SK-N-SH (cell line): Measurements from ENCODE around the gene MBD6.

Experiments
- CHD2 ChIP-seq: fragments of 150-350 bp; IDR thresholded peaks from 2 replicates; pipeline ENCODE4 v1.6.1; 2018; ENCODE audit warnings: low read length; ENCODE audit not compliant: partially characterized antibody
- FOXM1 ChIP-seq: IDR thresholded peaks from 2 replicates; pipeline ENCODE4 v1.4.0; 2012; ENCODE audit warnings: low read depth, mild to moderate bottlenecking
- SIN3A ChIP-seq: IDR thresholded peaks from 2 replicates; pipeline ENCODE4 v1.6.1; 2012; ENCODE audit warnings: low read depth, mild to moderate bottlenecking, low read length, moderate library complexity, borderline replicate concordance
- TF ChIP-seq, protein P1 (sequence below): fragments of 200-600 bp; sonication (generic); IDR thresholded peaks from 2 replicates; pipeline ENCODE4 v1.6.1; 2017; ENCODE audit warnings: antibody characterized with exemption, mild to moderate bottlenecking, moderate library complexity

DNA sequence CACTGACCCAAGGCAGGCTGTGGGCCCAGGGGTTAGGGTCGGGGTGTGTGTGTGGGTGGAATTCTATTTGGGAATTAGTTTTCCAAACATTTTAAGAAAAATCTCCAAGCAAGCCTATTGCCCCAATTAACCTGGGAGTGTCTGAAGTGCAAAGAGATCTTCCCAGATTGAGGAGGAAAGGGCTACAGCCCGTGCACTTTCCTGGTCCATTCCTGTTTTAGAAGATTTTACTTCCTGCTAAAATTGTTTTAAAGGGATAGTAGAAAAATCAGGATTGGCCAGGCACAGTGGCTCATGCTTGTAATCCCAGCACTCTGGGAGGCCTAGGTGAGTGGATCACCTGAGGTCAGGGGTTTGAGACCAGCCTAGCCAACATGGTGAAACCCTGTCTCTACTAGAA is 19.1 kb downstream of the MBD6 start:
- no peak for TF ChIP-seq FOXM1
- TF ChIP-seq CHD2, result no peak
- TF ChIP-seq, protein P1, sequence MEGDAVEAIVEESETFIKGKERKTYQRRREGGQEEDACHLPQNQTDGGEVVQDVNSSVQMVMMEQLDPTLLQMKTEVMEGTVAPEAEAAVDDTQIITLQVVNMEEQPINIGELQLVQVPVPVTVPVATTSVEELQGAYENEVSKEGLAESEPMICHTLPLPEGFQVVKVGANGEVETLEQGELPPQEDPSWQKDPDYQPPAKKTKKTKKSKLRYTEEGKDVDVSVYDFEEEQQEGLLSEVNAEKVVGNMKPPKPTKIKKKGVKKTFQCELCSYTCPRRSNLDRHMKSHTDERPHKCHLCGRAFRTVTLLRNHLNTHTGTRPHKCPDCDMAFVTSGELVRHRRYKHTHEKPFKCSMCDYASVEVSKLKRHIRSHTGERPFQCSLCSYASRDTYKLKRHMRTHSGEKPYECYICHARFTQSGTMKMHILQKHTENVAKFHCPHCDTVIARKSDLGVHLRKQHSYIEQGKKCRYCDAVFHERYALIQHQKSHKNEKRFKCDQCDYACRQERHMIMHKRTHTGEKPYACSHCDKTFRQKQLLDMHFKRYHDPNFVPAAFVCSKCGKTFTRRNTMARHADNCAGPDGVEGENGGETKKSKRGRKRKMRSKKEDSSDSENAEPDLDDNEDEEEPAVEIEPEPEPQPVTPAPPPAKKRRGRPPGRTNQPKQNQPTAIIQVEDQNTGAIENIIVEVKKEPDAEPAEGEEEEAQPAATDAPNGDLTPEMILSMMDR, result no peak
- TF ChIP-seq SIN3A, result no peak
